Activated CD8-positive, alpha-beta T cell treated with anti-CD3 and anti-CD28 coated beads for 36 hours (primary cell): ENCODE data around the gene MCMBP. TPM values are rescaled to one million over a fixed set of nuclear protein-coding genes. Genes with fewer than 3 reads are reported as not detected.
A peak's percentile ranks its signal among the peaks of the same experiment; 100 is the strongest.

Experiments used
- ATAC-seq: fragments of 200-7000 bp; cut with Tn5 transposase; one replicate; pipeline ENCODE4 v1.10.0; 2021; ENCODE audit warnings: mild to moderate bottlenecking, moderate library complexity
- CTCF ChIA-PET: fragments of 350-600 bp; sonication (Branson Sonifier 250); formaldehyde crosslinking; loops from one replicate; lab custom pipeline; 2021; ENCODE audit warnings: antibody characterized with exemption; lab: Charles Lee
- POLR2A ChIA-PET: fragments of 350-600 bp; sonication (Branson Sonifier 250); formaldehyde crosslinking; loops from one replicate; lab custom pipeline; 2021; ENCODE audit warnings: antibody characterized with exemption; lab: Charles Lee
- DNase-seq: peaks from one replicate; pipeline ENCODE4 v3.0.0-alpha.2; 2020
- H3K27ac Mint-ChIP-seq: one replicate; pipeline ENCODE4 v1.8.0; 2021; ENCODE audit warnings: mild to moderate bottlenecking, mixed read lengths
- H3K27me3 Mint-ChIP-seq: one replicate; pipeline ENCODE4 v1.8.0; 2021; ENCODE audit warnings: mixed read lengths
- H3K36me3 Mint-ChIP-seq: one replicate; pipeline ENCODE4 v1.8.0; 2021; ENCODE audit warnings: low read depth, mixed read lengths
- H3K4me1 Mint-ChIP-seq: one replicate; pipeline ENCODE4 v1.8.0; 2021; ENCODE audit warnings: low read depth, mixed read lengths
- H3K4me3 Mint-ChIP-seq: one replicate; pipeline ENCODE4 v1.8.0; 2021; ENCODE audit warnings: mild to moderate bottlenecking, moderate library complexity, mixed read lengths
- H3K9me3 Mint-ChIP-seq: one replicate; pipeline ENCODE4 v1.8.0; 2021; ENCODE audit warnings: mixed read lengths
- intact Hi-C: fragments of 100-400 bp; cut with micrococcal nuclease; formaldehyde crosslinking; loops from one replicate; pipeline ENCODE4 v1.10.0; 2022
- total RNA-seq, 2 experiments: library from RNA; stranded (reverse); gene quantifications; one replicate each; pipeline ENCODE4 v1.2.3, GENCODE V29; 2021
- TF ChIP-seq, protein P1 (sequence below): fragments of 200-600 bp; IDR thresholded peaks from one replicate; pipeline ENCODE4 v1.8.0; 2022; ENCODE audit warnings: antibody characterized with exemption, mild to moderate bottlenecking

MCMBP gene
- total RNA-seq, 2 experiments from 2014 or later = 86.2 to 90.5 TPM

DNA sequence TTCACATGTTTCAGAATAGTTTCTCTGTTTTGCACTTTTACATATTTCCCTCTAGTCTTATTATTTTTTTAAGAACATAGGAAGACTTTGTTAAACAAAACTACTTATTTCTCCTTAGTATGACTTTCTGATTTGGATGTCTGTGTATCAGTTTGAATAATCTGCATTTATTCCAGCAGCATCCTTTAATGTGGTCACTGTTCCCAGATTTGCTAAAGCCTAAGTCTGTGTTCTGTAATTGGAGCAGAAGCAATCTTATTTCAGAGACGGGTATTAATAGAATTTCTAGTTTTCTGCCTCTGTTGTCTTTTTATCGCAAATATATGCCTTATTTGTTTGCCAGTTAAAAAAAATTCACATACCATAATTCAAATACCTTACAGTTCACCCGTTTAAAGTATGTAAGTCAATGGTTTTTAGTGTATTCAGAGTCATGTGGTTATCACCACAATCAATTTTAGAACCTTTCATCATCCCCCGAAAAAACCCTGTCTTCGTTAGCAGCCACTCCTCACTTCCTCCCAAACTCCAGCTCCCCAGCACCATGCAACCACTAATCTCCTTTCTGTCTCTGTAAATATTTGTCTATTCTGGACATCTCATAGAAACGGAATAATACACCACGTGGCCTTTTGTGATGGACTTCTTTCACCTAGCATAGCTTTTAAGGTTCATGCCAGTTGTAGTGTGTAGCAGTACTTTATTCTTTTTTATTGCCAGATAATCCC is 88.1 kb downstream of the MCMBP start:
- no peaks in the 10 kb centered on the region for H3K27me3 Mint-ChIP-seq
- H3K4me3 Mint-ChIP-seq = no peak overlapping the region
- intact Hi-C loops = no loop called here

DNA sequence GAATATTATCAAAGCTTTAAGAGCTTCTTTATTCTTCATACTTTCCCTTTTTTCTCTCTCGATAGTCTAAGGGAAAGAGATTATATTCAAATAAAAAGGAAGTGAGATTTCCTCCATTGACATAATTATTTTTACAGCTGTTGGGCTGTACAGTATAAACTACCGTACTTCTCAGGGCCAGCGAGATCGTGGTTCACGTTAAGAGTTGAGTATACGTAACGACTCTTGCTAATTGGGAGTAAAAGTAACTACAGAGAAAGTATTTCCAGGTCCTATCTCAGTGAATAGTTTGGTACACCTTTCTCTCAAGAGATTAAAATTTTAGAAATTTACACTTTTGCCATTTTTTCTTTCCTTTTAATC is 89.0 kb downstream of the MCMBP start:
- POLR2A ChIA-PET = no interaction called here

More for the DNA sequence above, 88.1 kb downstream of the MCMBP start:
- Mint-ChIP-seq H3K9me3 (no peaks in the 10 kb centered on the region), H3K4me1 (peaks cover 26% of the 10 kb centered on the region), H3K36me3 (no peaks in the 10 kb centered on the region), H3K27ac (peak overlapping the region; percentile 5)
- TF ChIP-seq, protein P1, sequence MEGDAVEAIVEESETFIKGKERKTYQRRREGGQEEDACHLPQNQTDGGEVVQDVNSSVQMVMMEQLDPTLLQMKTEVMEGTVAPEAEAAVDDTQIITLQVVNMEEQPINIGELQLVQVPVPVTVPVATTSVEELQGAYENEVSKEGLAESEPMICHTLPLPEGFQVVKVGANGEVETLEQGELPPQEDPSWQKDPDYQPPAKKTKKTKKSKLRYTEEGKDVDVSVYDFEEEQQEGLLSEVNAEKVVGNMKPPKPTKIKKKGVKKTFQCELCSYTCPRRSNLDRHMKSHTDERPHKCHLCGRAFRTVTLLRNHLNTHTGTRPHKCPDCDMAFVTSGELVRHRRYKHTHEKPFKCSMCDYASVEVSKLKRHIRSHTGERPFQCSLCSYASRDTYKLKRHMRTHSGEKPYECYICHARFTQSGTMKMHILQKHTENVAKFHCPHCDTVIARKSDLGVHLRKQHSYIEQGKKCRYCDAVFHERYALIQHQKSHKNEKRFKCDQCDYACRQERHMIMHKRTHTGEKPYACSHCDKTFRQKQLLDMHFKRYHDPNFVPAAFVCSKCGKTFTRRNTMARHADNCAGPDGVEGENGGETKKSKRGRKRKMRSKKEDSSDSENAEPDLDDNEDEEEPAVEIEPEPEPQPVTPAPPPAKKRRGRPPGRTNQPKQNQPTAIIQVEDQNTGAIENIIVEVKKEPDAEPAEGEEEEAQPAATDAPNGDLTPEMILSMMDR = no peak
- DNase-seq (no peak), ATAC-seq (peak; percentile 88)
- POLR2A ChIA-PET = interaction anchor here (0.7 kb wide), 1 partner anchor 31 kb away, joined by 4 read pairs; no protein-coding TSS in a partner anchor
- CTCF ChIA-PET = interaction anchor here (1.2 to 1.5 kb wide), 2 partner anchors 34 to 75 kb away, joined by 3 to 4 read pairs; no protein-coding TSS in a partner anchor

DNA sequence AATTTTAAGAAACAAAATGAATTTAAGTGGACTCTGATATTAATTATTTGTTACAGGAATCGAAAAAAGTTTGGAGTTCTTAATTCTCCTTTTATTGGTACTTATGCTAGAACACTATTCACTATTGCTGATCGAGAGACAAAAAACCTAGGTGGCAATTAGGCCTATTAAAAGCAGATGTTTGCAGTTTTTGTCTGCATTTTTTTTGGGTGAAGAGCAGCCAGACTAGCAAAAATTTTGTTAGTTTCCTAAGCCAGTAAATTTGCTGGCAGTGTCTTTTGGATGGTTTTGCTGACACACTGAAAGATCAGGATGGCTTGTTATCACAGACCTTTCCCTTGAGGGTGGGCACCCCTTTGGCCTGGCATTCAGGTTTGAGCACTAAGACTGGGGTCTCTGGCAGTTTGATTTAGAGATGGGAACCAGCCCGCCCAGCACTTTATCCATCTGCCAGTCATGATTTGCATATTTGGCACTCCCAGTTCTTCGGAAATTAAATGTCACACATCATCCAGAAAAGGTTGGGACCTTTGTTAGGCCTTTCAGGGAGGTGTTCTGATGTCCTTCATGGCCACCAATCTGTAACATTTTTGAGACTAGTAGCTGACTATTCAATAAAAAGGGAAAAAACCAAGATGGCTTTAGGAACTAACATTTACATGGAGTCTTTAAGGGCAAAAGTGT is 89.5 kb downstream of the MCMBP start:
- H3K4me3 Mint-ChIP-seq = no peak overlapping the region
- intact Hi-C loops = no loop called here
- no peaks in the 10 kb centered on the region for H3K27me3 Mint-ChIP-seq
- DNase-seq (no peak), ATAC-seq (no peak)
- TF ChIP-seq, protein P1 = no peak
- no peaks in the 10 kb centered on the region for H3K9me3 Mint-ChIP-seq
- H3K27ac Mint-ChIP-seq = no peak overlapping the region
- H3K36me3 Mint-ChIP-seq = no peaks in the 10 kb centered on the region
- peaks cover 26% of the 10 kb centered on the region for H3K4me1 Mint-ChIP-seq
- POLR2A ChIA-PET = no interaction called here
- CTCF ChIA-PET = interaction anchor here (1.2 to 1.3 kb wide), 2 partner anchors 32 to 33 kb away, joined by 3 to 5 read pairs; no protein-coding TSS in a partner anchor

More for the DNA sequence above, 89.0 kb downstream of the MCMBP start:
- DNase-seq (no peak), ATAC-seq (no peak)
- no peaks in the 10 kb centered on the region for H3K27me3 Mint-ChIP-seq
- H3K27ac Mint-ChIP-seq = no peak overlapping the region
- H3K4me3 Mint-ChIP-seq = no peak overlapping the region
- intact Hi-C loops = no loop called here
- H3K9me3 Mint-ChIP-seq = no peaks in the 10 kb centered on the region
- CTCF ChIA-PET = interaction anchor here (1.2 kb wide), 1 partner anchor 34 kb away, joined by 3 read pairs; no protein-coding TSS in a partner anchor
- TF ChIP-seq, protein P1 = no peak
- H3K4me1 Mint-ChIP-seq = peaks cover 26% of the 10 kb centered on the region
- H3K36me3 Mint-ChIP-seq = no peaks in the 10 kb centered on the region

DNA sequence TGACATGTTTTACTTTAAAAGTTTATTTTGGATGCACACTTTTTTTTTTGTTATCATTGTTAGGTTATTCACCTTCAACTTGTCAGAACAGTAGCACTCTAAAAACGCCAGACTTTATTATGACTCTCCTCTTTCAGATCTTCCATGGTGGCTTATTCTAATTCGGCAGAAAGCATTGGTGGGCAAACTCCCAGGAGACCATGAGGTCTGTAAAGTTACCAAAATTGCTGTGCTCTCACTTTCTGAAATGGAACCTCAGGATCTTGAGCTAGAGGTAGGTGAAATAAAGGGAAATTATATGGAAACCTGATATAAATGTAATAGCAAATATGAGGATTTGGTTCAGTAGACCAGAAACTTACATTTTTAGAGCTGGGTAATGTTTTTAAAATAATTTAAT is 91.1 kb downstream of the MCMBP start:
- no peaks in the 10 kb centered on the region for H3K27me3 Mint-ChIP-seq
- no peaks in the 10 kb centered on the region for H3K36me3 Mint-ChIP-seq
- ChIA-PET CTCF (interaction anchor here (1.0 to 1.3 kb wide), 2 partner anchors 31 to 95 kb away, joined by 4 to 5 read pairs; no protein-coding TSS in a partner anchor), POLR2A (interaction anchor here (0.6 to 0.7 kb wide), 2 partner anchors 55 to 105 kb away, joined by 3 read pairs; partner anchors contain the start of gene INPP5F)
- peaks cover 26% of the 10 kb centered on the region for H3K4me1 Mint-ChIP-seq
- ATAC-seq = no peak
- H3K27ac Mint-ChIP-seq = no peak overlapping the region
- no peaks in the 10 kb centered on the region for H3K9me3 Mint-ChIP-seq
- TF ChIP-seq, protein P1 = no peak
- intact Hi-C loops = no loop called here
- DNase-seq = no peak
- no peak overlapping the region for H3K4me3 Mint-ChIP-seq
